Measurements from ENCODE around the gene SORCS2.

SORCS2 gene

GRCh38 chr4:7663075-7663541, 470.8 kb downstream of the SORCS2 start:
- no peak for DNase-seq (ENCODE audit: low spot score)
- Histone ChIP-seq H3K4me3 (no peak overlapping the region), H3K27ac (no peak overlapping the region)
- no peak for TF ChIP-seq CTCF (IDR thresholded peaks at IDR 0.05)

- TF ChIP-seq CTCF (IDR thresholded peaks at IDR 0.05), result no peak
- DNase-seq (ENCODE audit: low spot score), result no peak
- Histone ChIP-seq H3K27ac (no peak overlapping the region), H3K4me3 (no peak overlapping the region)
Observed at GRCh38 chr4:7664106-7664505, 471.8 kb downstream of the SORCS2 start.

DNA sequence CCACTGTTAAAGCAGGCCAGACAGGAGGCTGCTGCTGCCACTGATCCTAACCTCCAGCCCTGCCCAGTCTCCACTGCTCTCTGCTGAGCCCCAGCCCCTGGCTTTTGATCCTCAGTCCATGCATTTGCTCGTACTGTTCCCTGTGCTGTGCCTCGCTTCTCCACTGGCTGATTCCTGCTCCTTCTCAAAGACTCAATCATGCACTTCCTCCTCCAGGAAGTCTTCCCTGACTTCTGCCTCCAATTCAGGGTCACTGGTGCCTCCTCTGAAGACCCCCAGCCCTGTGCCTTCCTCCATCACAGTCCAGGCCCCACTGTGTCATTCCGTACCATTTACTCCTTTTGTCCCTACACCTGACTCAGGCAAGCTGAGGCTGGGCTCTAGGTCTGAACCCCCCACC, 473.0 kb downstream of the SORCS2 start:
- TF ChIP-seq CTCF (IDR thresholded peaks at IDR 0.05), result no peak
- no peak for DNase-seq (ENCODE audit: low spot score)
- Histone ChIP-seq H3K27ac (no peak overlapping the region), H3K4me3 (no peak overlapping the region)

GRCh38 chr4:7666011-7666410, 473.7 kb downstream of the SORCS2 start:
- no peak for TF ChIP-seq CTCF (IDR thresholded peaks at IDR 0.05)
- Histone ChIP-seq H3K27ac (no peak overlapping the region), H3K4me3 (no peak overlapping the region)
- no peak for DNase-seq (ENCODE audit: low spot score)

- no peak for DNase-seq (ENCODE audit: low spot score)
Observed at GRCh38 chr4:7666744-7667143, 474.4 kb downstream of the SORCS2 start.

DNA sequence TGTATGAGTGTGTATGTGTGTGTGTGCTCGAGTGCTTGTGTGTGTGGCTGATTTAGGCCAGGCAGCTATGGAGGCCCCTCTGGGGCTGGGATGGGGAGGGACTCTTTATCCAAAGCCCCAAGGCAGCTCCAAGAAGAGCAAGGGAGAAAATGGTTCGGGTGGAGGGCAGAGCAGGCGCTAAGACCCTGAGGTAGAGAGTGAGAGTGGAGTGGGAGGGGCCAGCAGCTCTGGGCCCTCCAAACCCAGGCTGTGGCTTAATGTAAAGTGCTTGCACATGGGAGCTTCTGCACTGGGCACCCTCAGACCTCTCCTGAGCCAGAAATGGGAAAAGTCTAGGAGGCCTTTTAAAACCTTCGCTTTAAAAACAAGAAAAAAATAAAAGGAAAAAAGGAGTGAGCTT, 475.9 kb downstream of the SORCS2 start:
- no peak for DNase-seq (ENCODE audit: low spot score)
- Histone ChIP-seq H3K27ac (no peak overlapping the region), H3K4me3 (no peak overlapping the region)
- TF ChIP-seq CTCF (IDR thresholded peaks at IDR 0.05), result no peak

More at GRCh38 chr4:7666744-7667143, 474.4 kb downstream of the SORCS2 start:
- Histone ChIP-seq H3K4me3 (no peak overlapping the region), H3K27ac (no peak overlapping the region)
- no peak for TF ChIP-seq CTCF (IDR thresholded peaks at IDR 0.05)

DNA sequence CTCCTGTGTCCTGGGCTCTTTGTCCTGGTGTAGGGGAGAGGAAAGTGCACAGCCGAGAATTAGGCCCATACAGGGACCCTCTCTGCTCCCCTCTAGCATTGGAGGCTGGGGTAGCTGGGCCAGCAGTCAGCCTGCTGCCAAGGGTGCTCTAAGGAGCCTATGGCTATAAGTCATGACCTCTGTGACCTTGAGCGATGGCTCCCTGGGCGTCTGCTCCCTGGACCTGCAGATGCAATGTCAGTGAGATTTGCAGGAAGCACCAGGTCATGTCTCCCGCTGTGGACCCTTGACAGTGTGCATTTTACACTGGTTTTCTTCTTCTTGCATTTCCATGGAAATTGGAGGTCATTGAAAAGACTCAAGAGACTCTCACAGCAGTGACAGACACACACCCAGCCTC, 476.5 kb downstream of the SORCS2 start:
- no peak for TF ChIP-seq CTCF (IDR thresholded peaks at IDR 0.05)
- no peak overlapping the region for H3K4me3 ChIP-seq
- no peak for DNase-seq (ENCODE audit: low spot score)
- H3K27ac ChIP-seq, result no peak overlapping the region
